ENCODE data around the gene ERCC4. TPM values are rescaled to one million over a fixed set of nuclear protein-coding genes. Genes with fewer than 3 reads are reported as not detected.

ERCC4 gene
- total and polyA plus RNA-seq, 2 of the 8 experiments (the other 6 are each of a cell fraction or from before 2014, with no cell fraction given) = 1.6 to 13.2 TPM

- no peak for TF ChIP-seq CHD7 (IDR thresholded peaks at IDR 0.05; ENCODE audit: insufficient replicate concordance, low read length)
- no peak for TF ChIP-seq CTBP2 (IDR thresholded peaks at IDR 0.05; ENCODE audit: borderline replicate concordance, insufficient read depth, insufficient read length, low read length)
- TF ChIP-seq CBX5 (IDR thresholded peaks at IDR 0.05; ENCODE audit: low read depth, low read length) = no peak
- no peak for TF ChIP-seq SIRT6 (IDR thresholded peaks at IDR 0.05; ENCODE audit: low read length)
- TF ChIP-seq E2F6 (IDR thresholded peaks at IDR 0.05) = no peak
- no peak for TF ChIP-seq SAP30 (IDR thresholded peaks at IDR 0.05; ENCODE audit: insufficient read depth, insufficient replicate concordance, low read length)
Observed at GRCh38 chr16:13995194-13995593, 75.2 kb downstream of the ERCC4 start (continued).
